SK-N-MC (cell line): ENCODE results near the gene MIPEP.

Experiments
- EZH2 ChIP-seq: fragments of 200-600 bp; sonication (generic); IDR thresholded peaks from one replicate; pipeline ENCODE4 v1.6.1; 2017; ENCODE audit warnings: antibody characterized with exemption
- POLR2AphosphoS5 ChIP-seq: IDR thresholded peaks from 2 replicates; pipeline ENCODE4 v1.6.1; 2012; ENCODE audit warnings: mild to moderate bottlenecking, low read depth, low read length, borderline replicate concordance

DNA sequence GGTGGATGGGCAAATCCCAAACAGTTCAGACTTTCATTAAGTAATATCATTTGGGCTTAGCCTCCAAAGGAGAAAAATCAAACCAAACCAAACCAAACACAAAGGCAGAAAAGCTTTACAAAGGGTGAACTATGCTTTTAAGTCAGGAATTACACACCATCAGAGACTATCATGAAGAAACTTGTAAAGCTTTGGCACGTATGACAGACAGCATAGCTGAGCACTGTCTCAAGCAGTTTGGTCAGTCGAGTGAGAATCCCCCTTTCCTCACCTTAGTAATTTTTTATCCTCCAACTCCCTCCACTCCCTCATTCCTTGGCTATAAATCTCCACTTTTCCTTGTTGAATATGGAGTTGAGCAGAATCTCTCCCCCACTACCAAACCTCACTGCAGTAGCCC, 72.1 kb downstream of the MIPEP start:
- TF ChIP-seq EZH2 (no peak), POLR2AphosphoS5 (no peak)
